Measurements from ENCODE around the gene TFEB. TPM values are rescaled to one million over a fixed set of nuclear protein-coding genes. Genes with fewer than 3 reads are reported as not detected.

TFEB gene
- total RNA-seq, 1 experiment from 2014 or later: 16.2 TPM

GRCh38 chr6:41640426-41640825 lies 95.0 kb downstream of the TFEB start:
- Mint-ChIP-seq H3K4me1 (ENCODE audit: insufficient read depth, unreplicated experiment) (peaks cover 23% of the 10 kb centered on the region), H3K4me3 (ENCODE audit: unreplicated experiment) (peak overlapping the region; percentile 41), H3K27ac (ENCODE audit: low read depth, unreplicated experiment) (no peak overlapping the region), H3K36me3 (ENCODE audit: insufficient read depth, unreplicated experiment) (peaks cover 13% of the 10 kb centered on the region), H3K9me3 (ENCODE audit: unreplicated experiment) (no peaks in the 10 kb centered on the region), H3K27me3 (ENCODE audit: insufficient read depth, unreplicated experiment) (no peaks in the 10 kb centered on the region)
- DNase-seq (ENCODE audit: unreplicated experiment): no peak
- POLR2A ChIA-PET: no interaction called here
- no peak for TF ChIP-seq CTCF (IDR thresholded peaks at IDR 0.05; ENCODE audit: unreplicated experiment)
- no TSS peak for BruUV-seq (replicated peaks)
- CTCF ChIA-PET: interaction anchor here (0.7 kb wide), 1 partner anchor 146 kb away, joined by 4 read pairs; no protein-coding TSS in a partner anchor
- intact Hi-C loops (cut with micrococcal nuclease): no loop called here

- no peaks in the 10 kb centered on the region for H3K27me3 Mint-ChIP-seq (ENCODE audit: insufficient read depth, unreplicated experiment)
- peaks cover 13% of the 10 kb centered on the region for H3K36me3 Mint-ChIP-seq (ENCODE audit: insufficient read depth, unreplicated experiment)
- TF ChIP-seq CTCF (IDR thresholded peaks at IDR 0.05; ENCODE audit: unreplicated experiment): no peak
- BruUV-seq (replicated peaks): no TSS peak
- peak overlapping the region; percentile 70 for H3K27ac Mint-ChIP-seq (ENCODE audit: low read depth, unreplicated experiment)
- no peak for DNase-seq (ENCODE audit: unreplicated experiment)
- H3K4me3 Mint-ChIP-seq (ENCODE audit: unreplicated experiment): peak overlapping the region; percentile 41
- POLR2A ChIA-PET: interaction anchor here (1.0 kb wide), 1 partner anchor 14 kb away, joined by 3 read pairs; no protein-coding TSS in a partner anchor
- intact Hi-C loops (cut with micrococcal nuclease): no loop called here
- no peaks in the 10 kb centered on the region for H3K9me3 Mint-ChIP-seq (ENCODE audit: unreplicated experiment)
- CTCF ChIA-PET: interaction anchor here (0.7 kb wide), 1 partner anchor 146 kb away, joined by 4 read pairs; no protein-coding TSS in a partner anchor
- H3K4me1 Mint-ChIP-seq (ENCODE audit: insufficient read depth, unreplicated experiment): peaks cover 26% of the 10 kb centered on the region
These were observed 95.5 kb downstream of the TFEB start for GRCh38 chr6:41639809-41640371.

GRCh38 chr6:41638935-41639808 lies 96.2 kb downstream of the TFEB start:
- Mint-ChIP-seq H3K4me3 (ENCODE audit: unreplicated experiment) (peak overlapping the region; percentile 41), H3K36me3 (ENCODE audit: insufficient read depth, unreplicated experiment) (peaks cover 13% of the 10 kb centered on the region), H3K27me3 (ENCODE audit: insufficient read depth, unreplicated experiment) (no peaks in the 10 kb centered on the region), H3K4me1 (ENCODE audit: insufficient read depth, unreplicated experiment) (peaks cover 20% of the 10 kb centered on the region), H3K27ac (ENCODE audit: low read depth, unreplicated experiment) (peak overlapping the region; percentile 70), H3K9me3 (ENCODE audit: unreplicated experiment) (no peaks in the 10 kb centered on the region)
- CTCF ChIA-PET: interaction anchor here (0.6 kb wide), 1 partner anchor 319 kb away, joined by 3 read pairs; no protein-coding TSS in a partner anchor
- DNase-seq (ENCODE audit: unreplicated experiment): no peak
- no TSS peak for BruUV-seq (replicated peaks)
- POLR2A ChIA-PET: interaction anchor here (1.0 to 3.5 kb wide), 2 partner anchors 13 to 14 kb away, joined by 3 to 42 read pairs; no protein-coding TSS in a partner anchor
- intact Hi-C loops (cut with micrococcal nuclease): no loop called here
- TF ChIP-seq CTCF (IDR thresholded peaks at IDR 0.05; ENCODE audit: unreplicated experiment): no peak
